NCI-H774 (cell line): Measurements from ENCODE around the gene C16orf95.
"Not testable (repeated sequence)": the region's sequence is repeated elsewhere in the genome, so short reads cannot be mapped to it uniquely, and the experiment has no call there.

Source experiments
- DNase-seq: peaks from one replicate; lab custom pipeline; 2025; lab: John Stamatoyannopoulos, UW

The C16orf95 gene

DNA sequence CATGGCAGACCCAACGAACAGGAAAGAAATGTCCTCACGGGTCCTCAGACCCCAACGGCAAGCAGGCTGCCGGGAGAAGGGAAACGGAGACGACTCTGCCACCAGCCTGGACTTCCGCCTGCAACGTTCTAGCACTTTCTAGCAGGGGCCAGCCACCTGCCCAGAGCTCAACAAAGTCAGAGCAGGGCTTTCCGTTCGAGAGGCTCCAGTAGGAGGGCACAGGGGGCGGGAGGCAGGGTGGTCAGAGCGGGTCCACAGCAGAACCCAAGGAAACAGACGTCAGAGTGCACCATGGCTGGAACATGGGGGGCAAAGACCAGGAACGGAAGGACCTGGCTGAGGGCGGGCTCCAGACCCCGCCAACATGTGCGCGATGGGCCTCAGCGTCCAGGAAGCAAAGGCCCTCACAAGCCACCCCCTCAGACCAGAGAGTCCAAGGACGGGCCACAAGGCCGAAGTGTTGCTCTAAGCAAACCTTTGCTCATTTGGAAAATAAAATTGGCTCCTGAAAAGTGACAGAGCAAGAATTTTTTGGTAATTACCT, 29.4 kb upstream of the C16orf95 start:
- DNase-seq, result no peak

DNA sequence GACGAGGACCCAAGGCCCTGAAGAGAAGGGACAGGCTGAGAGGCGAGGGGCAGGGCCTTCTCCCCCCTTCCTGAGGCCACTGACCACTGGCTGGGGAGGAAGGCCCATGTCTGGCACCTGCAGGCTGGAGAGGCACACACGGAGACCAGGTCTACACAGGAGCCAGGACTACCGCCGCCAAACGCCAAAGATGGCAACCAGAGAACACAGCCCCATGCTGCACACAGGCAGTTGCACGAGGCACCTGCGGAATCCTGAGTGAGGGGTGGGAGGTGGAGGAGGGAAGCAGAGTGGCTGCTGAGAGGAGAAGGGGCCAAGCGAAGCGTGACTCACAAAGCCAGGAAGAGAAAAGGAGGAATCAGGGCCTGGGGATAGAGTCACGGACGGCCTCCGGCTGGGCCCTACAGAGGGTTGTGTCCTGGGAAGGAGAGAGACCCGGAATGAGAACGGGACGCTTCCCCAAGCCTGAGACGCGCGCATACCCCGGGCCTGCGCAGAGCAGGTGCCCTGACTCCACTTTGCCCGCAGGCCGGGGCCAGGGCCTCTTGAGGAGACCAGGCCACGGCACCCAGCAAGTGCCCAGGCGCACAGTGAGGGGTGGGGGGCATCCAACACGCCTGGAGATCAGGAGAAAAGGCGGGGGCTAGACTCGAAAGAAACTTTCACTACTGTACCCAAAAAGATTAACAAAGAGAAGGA, 28.7 kb upstream of the C16orf95 start:
- DNase-seq, result no peak

- DNase-seq, result no peak
Observed at GRCh38 chr16:87344931-87345631, 27.9 kb upstream of the C16orf95 start.

DNA sequence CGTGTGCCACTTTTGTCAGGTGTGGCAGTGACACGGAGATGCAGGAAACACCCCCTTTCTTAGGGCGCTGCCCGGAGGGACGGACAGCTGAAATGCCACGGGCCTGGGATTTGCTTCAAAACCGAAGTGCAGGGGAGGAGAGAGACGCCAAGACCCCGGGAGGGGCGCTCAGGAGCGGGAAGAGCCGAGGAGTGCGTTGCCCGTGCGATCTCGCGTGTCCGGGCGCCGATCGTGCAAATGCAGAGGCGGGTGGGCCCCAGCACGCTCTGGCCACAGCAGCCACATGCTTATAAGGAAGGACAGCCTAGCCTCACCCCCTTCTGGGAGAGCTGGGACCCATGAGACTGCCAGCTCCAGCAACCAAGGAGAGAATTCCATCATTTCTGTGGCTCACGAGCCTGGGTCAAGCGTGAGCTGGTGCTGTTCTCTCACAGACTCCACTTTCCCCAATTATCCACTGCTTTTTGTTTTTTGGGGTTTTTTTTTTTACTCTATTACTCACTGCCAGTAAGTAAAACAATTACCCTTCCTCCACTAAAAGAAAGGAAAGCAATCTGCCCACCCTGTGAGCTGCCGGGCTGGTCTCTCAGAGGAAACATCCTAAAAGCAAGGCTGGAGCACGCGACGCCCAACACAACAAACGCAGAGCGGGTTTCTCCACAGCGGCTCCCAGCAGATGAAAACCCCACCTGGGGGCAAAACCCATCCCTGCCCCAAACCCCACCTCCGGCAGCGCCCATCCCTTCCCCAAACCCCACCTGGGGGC, 27.2 kb upstream of the C16orf95 start:
- DNase-seq, result no peak

- no peak for DNase-seq
Observed at GRCh38 chr16:87343753-87344050, 26.5 kb upstream of the C16orf95 start.

GRCh38 chr16:87342978-87343752, 26.0 kb upstream of the C16orf95 start:
- no peak for DNase-seq

DNA sequence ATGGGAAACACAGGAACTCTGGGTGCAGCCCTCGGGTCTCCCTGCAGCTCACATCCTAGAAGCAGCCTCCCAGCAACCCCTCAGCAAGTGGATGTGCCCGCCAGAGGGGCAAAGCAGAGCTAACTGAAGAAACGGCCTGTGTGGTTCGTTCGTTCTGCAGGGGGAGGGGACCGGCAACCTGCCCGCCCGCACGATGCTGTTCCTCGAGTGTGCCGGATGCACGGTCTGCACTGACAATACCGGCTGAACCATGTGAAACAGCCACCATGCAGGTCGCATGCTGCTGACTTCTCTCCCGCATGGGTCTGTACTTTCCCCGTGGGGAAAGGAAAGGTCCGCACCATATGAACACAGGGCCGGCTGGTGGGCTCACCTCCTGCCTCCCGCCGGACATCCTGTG, 25.3 kb upstream of the C16orf95 start:
- no peak for DNase-seq

GRCh38 chr16:87340198-87340597, 23.0 kb upstream of the C16orf95 start:
- no peak for DNase-seq

DNA sequence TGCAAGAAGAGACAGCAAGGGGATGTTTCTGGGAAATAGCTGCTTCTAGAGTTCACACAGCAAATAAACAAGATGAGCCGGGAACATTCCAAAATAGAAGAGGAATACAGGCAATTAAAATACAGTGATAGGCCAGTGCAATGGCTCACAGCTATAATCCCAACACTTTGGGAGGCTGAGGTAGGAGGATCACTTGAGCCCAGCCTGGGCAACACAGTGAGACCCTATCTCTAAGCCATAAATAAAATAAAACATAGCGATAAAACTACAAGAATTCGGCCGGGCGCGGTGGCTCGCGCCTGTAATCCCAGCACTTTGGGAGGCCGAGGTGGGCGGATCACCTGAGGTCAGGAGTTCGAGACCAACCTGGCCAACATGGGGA, 22.5 kb upstream of the C16orf95 start:
- not testable (repeated sequence) for DNase-seq

DNA sequence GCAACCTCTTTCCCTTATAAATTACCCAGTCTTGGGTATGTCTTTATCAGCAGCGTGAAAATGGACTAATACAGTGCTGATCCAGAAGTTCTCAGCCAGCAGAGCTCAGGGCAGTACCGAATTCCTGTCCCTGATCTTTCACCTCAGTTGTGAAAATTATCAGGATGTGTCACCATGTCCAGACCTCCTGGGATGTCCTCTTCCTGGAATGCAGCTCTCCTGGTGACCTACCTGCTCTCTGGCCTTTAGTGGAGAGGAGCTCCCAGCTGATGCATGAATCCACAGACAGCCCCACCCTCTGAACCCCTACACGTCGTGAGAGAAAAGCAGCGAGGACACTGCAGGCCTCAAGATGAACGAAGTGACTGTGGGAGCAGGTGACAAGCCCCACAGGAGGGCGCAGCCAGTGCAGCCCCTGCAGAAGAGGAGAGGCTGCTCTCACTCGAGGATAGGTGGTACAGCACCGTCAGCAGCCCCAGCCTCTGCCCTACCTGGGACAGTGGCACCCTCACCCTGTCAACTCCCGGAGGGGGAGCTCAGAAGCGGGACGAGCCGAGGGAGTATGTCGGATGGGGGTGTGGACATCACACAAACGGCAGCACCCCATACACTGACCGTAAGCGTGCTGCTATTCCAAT, 22.0 kb upstream of the C16orf95 start:
- DNase-seq, result no peak

GRCh38 chr16:87338155-87338765, 21.1 kb upstream of the C16orf95 start:
- no peak for DNase-seq

DNA sequence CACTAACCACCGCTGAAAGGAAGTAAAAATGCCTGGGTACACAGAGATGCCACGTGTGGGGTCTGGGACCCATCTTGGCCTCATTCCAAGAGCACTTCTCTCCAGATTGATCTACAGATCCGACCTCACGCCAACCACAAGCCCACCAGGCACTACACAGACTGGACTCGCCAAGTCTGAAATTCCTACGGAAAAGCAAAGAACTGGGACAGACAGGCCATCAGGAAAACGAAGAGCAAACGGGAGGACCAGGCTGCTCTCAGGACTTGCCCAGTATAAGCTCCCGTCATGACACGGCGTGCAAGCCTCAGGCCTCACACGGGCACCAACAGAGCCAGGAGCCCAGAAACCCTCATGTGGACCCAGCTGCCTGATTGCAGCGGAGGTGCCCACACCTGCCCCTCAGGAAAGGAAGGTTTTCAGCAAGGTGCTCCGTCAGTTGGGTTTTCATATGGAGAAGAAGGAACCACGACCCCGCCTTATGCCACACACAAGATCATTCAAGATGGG, 20.1 kb upstream of the C16orf95 start:
- DNase-seq, result no peak

GRCh38 chr16:87336434-87337240, 19.4 kb upstream of the C16orf95 start:
- DNase-seq, result no peak

DNA sequence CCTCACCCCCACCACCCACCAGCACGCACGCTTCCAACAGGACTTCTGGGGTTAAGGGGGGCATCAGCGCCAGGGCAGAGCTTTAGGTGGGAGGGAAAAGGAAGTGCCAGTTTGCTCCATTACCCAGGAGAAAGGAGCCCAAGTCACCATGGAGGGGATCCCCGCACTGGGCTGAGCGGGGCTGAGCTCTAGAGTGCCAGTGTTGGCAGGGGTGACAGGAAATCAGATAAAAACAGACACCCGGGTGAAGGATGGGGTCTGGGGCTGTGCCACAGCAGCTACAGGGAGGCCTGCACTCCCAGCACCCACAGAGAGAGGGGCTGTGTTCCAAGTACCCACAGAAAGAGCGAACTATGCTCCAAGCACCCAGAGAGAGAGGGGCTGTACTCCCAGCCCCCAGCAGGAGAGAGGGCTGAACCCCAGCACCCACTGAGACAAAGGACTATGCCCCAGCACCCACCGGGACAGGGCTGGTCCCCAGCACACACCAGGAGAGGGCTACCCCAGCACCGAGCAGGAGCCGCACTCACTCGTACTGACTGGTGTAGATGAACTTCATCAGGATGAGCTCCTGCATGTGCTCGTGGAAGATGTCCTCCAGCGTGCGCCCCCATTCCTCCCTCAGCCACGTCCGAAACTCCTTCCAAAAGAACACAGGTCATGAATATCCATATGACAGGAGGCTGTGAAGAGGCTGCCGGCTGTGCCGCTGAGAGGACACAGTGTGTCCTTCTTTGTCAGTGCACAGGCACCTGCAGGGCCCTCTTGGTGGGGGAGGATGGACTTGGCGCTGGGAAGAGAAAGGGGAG, 18.6 kb upstream of the C16orf95 start:
- DNase-seq, result no peak

- no peak for DNase-seq
Observed at GRCh38 chr16:87334651-87335624, 17.7 kb upstream of the C16orf95 start.

- no peak for DNase-seq
Observed at GRCh38 chr16:87333581-87334331, 16.6 kb upstream of the C16orf95 start.

DNA sequence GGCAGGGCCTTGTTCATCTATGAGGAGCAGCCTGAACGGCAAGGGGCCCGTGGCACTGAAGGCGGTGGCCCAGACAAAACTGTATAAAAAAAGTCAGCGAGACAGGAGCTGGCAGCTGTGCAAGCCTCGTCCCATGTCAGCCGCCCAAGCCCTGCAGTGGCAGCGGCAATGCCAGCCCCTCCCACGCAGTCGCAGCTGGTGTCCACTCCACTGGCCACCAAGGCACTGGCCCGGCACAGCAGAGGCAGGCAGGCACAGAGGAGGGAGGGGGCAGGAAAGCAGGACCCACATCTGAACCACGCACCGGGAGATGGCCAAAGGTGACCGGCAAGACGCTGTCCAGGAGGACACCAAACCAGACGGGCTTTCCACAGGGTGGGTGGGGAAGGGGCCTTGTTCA, 15.9 kb upstream of the C16orf95 start:
- DNase-seq, result no peak
